ENCODE measurements around the gene ZYG11B. TPM values are rescaled to one million over a fixed set of nuclear protein-coding genes. Genes with fewer than 3 reads are reported as not detected.

Gene ZYG11B
- total and polyA plus RNA-seq, 9 of the 15 experiments (the other 6 are each of a cell fraction or from before 2014, with no cell fraction given): 4.9 to 22.2 (median 12.2) TPM

DNA sequence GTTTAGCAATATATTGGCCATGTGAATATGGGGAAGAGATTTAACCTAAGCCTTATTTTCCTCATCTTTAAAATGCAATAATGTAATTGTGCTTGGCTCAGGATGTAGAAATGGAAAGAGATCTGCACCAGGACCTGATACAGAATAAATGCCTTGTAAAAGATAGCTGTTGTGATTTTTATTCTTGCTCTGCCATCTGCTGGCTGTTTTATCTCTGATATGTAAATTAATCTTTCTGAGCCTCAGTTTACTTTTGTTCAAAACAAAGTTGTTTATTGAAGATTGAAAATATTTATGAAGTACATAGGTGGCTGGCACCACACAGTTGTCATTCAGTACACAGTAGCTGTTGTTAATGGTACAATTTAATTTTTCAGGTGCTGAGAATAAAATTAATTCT lies 21.9 kb downstream of the ZYG11B start (continued):
- TF ChIP-seq, protein P1, sequence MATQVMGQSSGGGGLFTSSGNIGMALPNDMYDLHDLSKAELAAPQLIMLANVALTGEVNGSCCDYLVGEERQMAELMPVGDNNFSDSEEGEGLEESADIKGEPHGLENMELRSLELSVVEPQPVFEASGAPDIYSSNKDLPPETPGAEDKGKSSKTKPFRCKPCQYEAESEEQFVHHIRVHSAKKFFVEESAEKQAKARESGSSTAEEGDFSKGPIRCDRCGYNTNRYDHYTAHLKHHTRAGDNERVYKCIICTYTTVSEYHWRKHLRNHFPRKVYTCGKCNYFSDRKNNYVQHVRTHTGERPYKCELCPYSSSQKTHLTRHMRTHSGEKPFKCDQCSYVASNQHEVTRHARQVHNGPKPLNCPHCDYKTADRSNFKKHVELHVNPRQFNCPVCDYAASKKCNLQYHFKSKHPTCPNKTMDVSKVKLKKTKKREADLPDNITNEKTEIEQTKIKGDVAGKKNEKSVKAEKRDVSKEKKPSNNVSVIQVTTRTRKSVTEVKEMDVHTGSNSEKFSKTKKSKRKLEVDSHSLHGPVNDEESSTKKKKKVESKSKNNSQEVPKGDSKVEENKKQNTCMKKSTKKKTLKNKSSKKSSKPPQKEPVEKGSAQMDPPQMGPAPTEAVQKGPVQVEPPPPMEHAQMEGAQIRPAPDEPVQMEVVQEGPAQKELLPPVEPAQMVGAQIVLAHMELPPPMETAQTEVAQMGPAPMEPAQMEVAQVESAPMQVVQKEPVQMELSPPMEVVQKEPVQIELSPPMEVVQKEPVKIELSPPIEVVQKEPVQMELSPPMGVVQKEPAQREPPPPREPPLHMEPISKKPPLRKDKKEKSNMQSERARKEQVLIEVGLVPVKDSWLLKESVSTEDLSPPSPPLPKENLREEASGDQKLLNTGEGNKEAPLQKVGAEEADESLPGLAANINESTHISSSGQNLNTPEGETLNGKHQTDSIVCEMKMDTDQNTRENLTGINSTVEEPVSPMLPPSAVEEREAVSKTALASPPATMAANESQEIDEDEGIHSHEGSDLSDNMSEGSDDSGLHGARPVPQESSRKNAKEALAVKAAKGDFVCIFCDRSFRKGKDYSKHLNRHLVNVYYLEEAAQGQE (IDR thresholded peaks at IDR 0.05; ENCODE audit: borderline replicate concordance): peak; percentile 25; the same call in 1 of the 2 replicates
- TF ChIP-seq, protein P1 (CRISPR knock-in tag; IDR thresholded peaks at IDR 0.05; ENCODE audit: low read depth): no peak
- TF ChIP-seq ZBTB7A (IDR thresholded peaks at IDR 0.05; ENCODE audit: borderline replicate concordance, control insufficient read depth, low read depth, low read length) (no peak), ZNF668 (CRISPR knock-in tag; IDR thresholded peaks at IDR 0.05) (no peak), MEIS2 (IDR thresholded peaks at IDR 0.05; ENCODE audit: partially characterized antibody) (no peak)
- TF ChIP-seq, protein P2, sequence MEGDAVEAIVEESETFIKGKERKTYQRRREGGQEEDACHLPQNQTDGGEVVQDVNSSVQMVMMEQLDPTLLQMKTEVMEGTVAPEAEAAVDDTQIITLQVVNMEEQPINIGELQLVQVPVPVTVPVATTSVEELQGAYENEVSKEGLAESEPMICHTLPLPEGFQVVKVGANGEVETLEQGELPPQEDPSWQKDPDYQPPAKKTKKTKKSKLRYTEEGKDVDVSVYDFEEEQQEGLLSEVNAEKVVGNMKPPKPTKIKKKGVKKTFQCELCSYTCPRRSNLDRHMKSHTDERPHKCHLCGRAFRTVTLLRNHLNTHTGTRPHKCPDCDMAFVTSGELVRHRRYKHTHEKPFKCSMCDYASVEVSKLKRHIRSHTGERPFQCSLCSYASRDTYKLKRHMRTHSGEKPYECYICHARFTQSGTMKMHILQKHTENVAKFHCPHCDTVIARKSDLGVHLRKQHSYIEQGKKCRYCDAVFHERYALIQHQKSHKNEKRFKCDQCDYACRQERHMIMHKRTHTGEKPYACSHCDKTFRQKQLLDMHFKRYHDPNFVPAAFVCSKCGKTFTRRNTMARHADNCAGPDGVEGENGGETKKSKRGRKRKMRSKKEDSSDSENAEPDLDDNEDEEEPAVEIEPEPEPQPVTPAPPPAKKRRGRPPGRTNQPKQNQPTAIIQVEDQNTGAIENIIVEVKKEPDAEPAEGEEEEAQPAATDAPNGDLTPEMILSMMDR (IDR thresholded peaks at IDR 0.05 in 2 of 3, conservative IDR thresholded peaks at IDR 0.05 in 1 of 3; ENCODE audit: insufficient read depth in 2 of 3, low read depth in 1 of 3, low read length in 3 of 3): peak in 1 of 3 experiments; percentile 25; a peak in 2 of 6 replicates
- TF ChIP-seq, protein P3, sequence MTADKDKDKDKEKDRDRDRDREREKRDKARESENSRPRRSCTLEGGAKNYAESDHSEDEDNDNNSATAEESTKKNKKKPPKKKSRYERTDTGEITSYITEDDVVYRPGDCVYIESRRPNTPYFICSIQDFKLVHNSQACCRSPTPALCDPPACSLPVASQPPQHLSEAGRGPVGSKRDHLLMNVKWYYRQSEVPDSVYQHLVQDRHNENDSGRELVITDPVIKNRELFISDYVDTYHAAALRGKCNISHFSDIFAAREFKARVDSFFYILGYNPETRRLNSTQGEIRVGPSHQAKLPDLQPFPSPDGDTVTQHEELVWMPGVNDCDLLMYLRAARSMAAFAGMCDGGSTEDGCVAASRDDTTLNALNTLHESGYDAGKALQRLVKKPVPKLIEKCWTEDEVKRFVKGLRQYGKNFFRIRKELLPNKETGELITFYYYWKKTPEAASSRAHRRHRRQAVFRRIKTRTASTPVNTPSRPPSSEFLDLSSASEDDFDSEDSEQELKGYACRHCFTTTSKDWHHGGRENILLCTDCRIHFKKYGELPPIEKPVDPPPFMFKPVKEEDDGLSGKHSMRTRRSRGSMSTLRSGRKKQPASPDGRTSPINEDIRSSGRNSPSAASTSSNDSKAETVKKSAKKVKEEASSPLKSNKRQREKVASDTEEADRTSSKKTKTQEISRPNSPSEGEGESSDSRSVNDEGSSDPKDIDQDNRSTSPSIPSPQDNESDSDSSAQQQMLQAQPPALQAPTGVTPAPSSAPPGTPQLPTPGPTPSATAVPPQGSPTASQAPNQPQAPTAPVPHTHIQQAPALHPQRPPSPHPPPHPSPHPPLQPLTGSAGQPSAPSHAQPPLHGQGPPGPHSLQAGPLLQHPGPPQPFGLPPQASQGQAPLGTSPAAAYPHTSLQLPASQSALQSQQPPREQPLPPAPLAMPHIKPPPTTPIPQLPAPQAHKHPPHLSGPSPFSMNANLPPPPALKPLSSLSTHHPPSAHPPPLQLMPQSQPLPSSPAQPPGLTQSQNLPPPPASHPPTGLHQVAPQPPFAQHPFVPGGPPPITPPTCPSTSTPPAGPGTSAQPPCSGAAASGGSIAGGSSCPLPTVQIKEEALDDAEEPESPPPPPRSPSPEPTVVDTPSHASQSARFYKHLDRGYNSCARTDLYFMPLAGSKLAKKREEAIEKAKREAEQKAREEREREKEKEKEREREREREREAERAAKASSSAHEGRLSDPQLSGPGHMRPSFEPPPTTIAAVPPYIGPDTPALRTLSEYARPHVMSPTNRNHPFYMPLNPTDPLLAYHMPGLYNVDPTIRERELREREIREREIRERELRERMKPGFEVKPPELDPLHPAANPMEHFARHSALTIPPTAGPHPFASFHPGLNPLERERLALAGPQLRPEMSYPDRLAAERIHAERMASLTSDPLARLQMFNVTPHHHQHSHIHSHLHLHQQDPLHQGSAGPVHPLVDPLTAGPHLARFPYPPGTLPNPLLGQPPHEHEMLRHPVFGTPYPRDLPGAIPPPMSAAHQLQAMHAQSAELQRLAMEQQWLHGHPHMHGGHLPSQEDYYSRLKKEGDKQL (CRISPR knock-in tag; IDR thresholded peaks at IDR 0.05; ENCODE audit: borderline replicate concordance): no peak

All from K562 (cell line).